ENCODE measurements around the gene ACBD6. TPM values are rescaled to one million over a fixed set of nuclear protein-coding genes. Genes with fewer than 3 reads are reported as not detected.

The ACBD6 gene
- total RNA-seq, 1 donor from 2014 or later = 34.4 TPM

DNA sequence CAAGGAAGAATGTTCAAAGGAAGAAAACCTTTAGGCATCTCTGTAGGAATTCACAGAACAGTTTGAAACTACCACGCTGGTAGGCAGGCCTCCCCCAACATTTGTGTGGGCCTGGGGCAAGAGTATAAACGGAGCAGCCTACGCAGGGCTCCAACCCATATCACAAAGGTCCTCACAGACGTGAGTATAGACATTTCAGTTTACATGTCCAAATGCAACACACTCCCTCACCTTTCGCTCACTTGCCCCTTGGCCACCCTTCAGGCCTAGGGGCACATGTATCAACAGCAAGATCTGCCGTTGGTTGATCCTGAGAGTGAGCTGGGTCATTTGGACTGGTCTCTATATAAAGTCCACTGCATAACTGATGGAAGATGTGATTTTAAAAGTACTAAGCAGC lies 133.3 kb downstream of the ACBD6 start:
- Histone ChIP-seq H3K27ac (no peak overlapping the region), H3K4me1 (no peaks in the 10 kb centered on the region), H3K27me3 (no peaks in the 10 kb centered on the region), H3K4me3 (no peak overlapping the region), H3K36me3 (no peaks in the 10 kb centered on the region), H3K9me3 (no peaks in the 10 kb centered on the region)
- TF ChIP-seq, protein P1, sequence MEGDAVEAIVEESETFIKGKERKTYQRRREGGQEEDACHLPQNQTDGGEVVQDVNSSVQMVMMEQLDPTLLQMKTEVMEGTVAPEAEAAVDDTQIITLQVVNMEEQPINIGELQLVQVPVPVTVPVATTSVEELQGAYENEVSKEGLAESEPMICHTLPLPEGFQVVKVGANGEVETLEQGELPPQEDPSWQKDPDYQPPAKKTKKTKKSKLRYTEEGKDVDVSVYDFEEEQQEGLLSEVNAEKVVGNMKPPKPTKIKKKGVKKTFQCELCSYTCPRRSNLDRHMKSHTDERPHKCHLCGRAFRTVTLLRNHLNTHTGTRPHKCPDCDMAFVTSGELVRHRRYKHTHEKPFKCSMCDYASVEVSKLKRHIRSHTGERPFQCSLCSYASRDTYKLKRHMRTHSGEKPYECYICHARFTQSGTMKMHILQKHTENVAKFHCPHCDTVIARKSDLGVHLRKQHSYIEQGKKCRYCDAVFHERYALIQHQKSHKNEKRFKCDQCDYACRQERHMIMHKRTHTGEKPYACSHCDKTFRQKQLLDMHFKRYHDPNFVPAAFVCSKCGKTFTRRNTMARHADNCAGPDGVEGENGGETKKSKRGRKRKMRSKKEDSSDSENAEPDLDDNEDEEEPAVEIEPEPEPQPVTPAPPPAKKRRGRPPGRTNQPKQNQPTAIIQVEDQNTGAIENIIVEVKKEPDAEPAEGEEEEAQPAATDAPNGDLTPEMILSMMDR (IDR thresholded peaks at IDR 0.05) = no peak
- no peak for TF ChIP-seq POLR2AphosphoS5 (IDR thresholded peaks at IDR 0.05; ENCODE audit: insufficient read depth in 1 of 2, low read depth in 1 of 2)
- TF ChIP-seq POLR2A (IDR thresholded peaks at IDR 0.05) = no peak
- no peak for DNase-seq (ENCODE audit: extremely low spot score in 2 of 2)
- intact Hi-C loops (cut with DNase I) = no loop called here

DNA sequence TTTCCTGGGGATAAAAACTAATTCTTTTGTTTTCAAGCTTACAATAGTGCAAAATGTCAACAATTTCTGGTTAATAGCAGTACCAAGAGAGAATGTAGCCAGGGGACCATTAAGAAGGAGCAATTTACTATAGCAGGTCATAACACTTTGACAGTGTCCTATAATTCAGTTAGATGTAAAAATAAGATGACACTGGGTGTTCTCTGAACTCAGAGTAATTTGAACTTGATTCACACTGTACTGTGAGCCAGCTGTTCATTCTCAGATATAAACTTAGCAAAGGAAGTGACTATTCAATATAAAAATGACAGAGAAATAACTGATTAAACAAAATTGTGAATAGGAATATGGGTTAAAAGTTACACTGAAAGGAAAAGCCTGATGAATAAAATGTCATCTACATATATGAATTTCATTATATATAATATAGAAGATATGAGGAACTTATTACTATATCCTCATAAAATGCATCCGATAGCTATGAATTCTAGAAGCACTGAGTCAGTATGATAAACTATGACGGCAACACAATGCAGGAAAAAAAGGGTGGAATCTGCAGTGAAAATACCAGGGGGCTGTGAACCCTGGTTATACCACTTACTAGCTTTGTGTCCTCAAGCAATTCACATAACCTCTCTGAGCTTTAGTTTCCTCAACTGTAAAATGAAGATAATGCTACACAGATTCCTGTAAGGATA lies 135.9 kb downstream of the ACBD6 start:
- Histone ChIP-seq H3K4me1 (no peaks in the 10 kb centered on the region), H3K9me3 (no peaks in the 10 kb centered on the region), H3K27ac (no peak overlapping the region), H3K4me3 (no peak overlapping the region), H3K36me3 (no peaks in the 10 kb centered on the region), H3K27me3 (no peaks in the 10 kb centered on the region)
- intact Hi-C loops (cut with DNase I) = no loop called here
- no peak for TF ChIP-seq POLR2A (IDR thresholded peaks at IDR 0.05)
- TF ChIP-seq, protein P1 (IDR thresholded peaks at IDR 0.05) = no peak
- no peak for TF ChIP-seq POLR2AphosphoS5 (IDR thresholded peaks at IDR 0.05; ENCODE audit: insufficient read depth in 1 of 2, low read depth in 1 of 2)
- DNase-seq (ENCODE audit: extremely low spot score in 2 of 2) = no peak

DNA sequence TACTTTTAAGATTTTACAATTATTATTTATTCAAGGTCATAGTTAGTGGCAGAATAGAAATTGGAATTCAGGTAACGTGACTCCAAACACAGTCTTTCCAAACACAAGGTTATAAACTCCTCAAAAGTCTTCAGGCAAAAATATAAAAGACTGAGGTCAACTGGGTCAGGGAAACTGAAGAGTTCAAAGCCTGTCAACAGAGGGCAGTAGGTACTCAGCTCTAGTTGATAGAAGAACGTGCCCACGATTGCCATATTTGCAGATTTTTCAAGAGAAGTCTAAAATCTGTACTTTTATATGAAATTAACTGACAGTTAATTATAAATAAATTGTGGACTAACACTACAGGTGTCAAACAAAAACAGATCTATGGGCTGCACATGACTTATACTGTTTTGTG lies 137.3 kb downstream of the ACBD6 start:
- intact Hi-C loops (cut with DNase I) = no loop called here
- TF ChIP-seq, protein P1 (IDR thresholded peaks at IDR 0.05) = no peak
- no peak for TF ChIP-seq POLR2AphosphoS5 (IDR thresholded peaks at IDR 0.05; ENCODE audit: insufficient read depth in 1 of 2, low read depth in 1 of 2)
- TF ChIP-seq POLR2A (IDR thresholded peaks at IDR 0.05) = no peak
- no peaks in the 10 kb centered on the region for H3K9me3 ChIP-seq
- H3K27me3 ChIP-seq = no peaks in the 10 kb centered on the region
- no peak overlapping the region for H3K4me3 ChIP-seq
- no peaks in the 10 kb centered on the region for H3K36me3 ChIP-seq
- no peak overlapping the region for H3K27ac ChIP-seq
- H3K4me1 ChIP-seq = peaks cover 9% of the 10 kb centered on the region
- no peak for DNase-seq (ENCODE audit: extremely low spot score in 2 of 2)

DNA sequence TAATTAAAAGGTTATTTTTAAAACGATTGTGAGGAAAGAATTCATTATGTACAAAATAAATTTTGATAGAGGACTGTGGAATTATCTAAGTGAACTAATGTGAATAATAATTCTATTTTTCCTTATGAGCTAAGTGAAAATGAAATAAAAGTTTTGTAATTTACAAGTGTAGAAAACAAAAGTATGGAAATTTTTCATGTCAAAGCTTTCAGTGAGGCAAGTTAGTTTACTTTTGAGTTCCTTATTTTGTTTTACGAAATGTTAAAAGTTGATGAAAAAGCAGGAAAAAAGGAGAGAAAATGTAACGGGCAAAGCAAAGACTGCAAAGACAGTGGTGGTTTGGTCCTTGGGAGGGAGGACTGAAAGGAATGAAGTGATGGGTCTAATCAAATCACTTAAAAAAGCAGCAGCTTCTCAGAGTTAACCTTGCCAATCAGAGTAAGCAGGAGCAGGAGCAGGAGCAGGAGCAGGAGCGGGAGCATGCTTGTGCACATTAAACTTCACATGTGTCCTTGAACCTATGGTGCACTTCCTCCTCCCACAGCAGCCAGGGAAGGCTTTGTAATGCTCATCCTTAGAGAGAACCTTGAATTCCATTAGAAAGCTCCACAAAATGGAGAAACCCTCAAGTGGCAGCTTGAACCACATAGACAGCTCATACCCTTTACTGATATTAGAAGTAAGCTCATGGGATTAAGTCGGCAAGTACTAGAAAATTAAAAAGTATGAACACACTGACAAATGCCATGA lies 139.0 kb downstream of the ACBD6 start:
- intact Hi-C loops (cut with DNase I) = no loop called here
- Histone ChIP-seq H3K4me1 (peaks cover 12% of the 10 kb centered on the region), H3K36me3 (no peaks in the 10 kb centered on the region), H3K27ac (no peak overlapping the region), H3K9me3 (no peaks in the 10 kb centered on the region), H3K27me3 (no peaks in the 10 kb centered on the region), H3K4me3 (no peak overlapping the region)
- no peak for DNase-seq (ENCODE audit: extremely low spot score in 2 of 2)
- TF ChIP-seq POLR2A (IDR thresholded peaks at IDR 0.05) (no peak), POLR2AphosphoS5 (IDR thresholded peaks at IDR 0.05; ENCODE audit: insufficient read depth in 1 of 2, low read depth in 1 of 2) (no peak)
- TF ChIP-seq, protein P1 (IDR thresholded peaks at IDR 0.05) = no peak

Measured in vagina (tissue), 2 donors.